Esophagus squamous epithelium (tissue), 4 donors: ENCODE data around the gene NMRK1.

ENCODE experiments used
- CTCF ChIP-seq, 6 experiments: fragments of 450-650 bp in 4 of 6; fragments of 200-600 bp in 2 of 6; sonication (generic) in 2 of 6; IDR thresholded peaks; one replicate each; pipeline ENCODE4 v1.5.1; 2016 to 2019; ENCODE audit warnings: antibody characterized with exemption in 6 of 6, mild to moderate bottlenecking in 4 of 6, moderate library complexity in 4 of 6
- POLR2A ChIP-seq, 4 donors: fragments of 450-650 bp; IDR thresholded peaks; one replicate each; pipeline ENCODE4 v1.6.1; 2017; ENCODE audit warnings: antibody characterized with exemption in 4 of 4, mild to moderate bottlenecking in 4 of 4, moderate library complexity in 3 of 4

GRCh38 chr9:75023846-75024245 is 64.1 kb downstream of the NMRK1 start:
- TF ChIP-seq CTCF (IDR thresholded peaks at IDR 0.05) (no peak), POLR2A (IDR thresholded peaks at IDR 0.05) (no peak)
